ENCODE data around the gene GGTLC2.

GGTLC2 gene

DNA sequence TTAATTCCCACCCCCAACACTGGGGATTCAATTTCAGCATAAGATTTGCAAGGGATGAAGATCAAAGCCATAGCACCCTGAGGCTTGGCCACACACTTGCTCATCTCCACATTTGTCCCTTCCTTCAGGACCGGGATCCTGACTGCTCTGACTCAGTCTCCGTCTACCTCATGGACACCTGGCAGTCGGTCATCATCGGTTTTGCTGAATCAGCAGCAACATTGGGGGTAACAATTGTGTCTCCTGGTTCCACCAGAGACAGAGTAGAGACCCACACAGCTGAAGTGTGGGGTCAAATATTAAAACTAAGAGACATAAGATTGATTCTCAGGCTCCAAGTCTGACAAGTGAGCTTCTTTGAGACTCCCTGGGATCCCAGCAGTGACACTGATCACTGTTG, 34.6 kb downstream of the GGTLC2 start:
- H3K4me3 ChIP-seq (ENCODE audit: low read depth, low read length), result no peak overlapping the region
- TF ChIP-seq, protein P1, sequence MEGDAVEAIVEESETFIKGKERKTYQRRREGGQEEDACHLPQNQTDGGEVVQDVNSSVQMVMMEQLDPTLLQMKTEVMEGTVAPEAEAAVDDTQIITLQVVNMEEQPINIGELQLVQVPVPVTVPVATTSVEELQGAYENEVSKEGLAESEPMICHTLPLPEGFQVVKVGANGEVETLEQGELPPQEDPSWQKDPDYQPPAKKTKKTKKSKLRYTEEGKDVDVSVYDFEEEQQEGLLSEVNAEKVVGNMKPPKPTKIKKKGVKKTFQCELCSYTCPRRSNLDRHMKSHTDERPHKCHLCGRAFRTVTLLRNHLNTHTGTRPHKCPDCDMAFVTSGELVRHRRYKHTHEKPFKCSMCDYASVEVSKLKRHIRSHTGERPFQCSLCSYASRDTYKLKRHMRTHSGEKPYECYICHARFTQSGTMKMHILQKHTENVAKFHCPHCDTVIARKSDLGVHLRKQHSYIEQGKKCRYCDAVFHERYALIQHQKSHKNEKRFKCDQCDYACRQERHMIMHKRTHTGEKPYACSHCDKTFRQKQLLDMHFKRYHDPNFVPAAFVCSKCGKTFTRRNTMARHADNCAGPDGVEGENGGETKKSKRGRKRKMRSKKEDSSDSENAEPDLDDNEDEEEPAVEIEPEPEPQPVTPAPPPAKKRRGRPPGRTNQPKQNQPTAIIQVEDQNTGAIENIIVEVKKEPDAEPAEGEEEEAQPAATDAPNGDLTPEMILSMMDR (IDR thresholded peaks at IDR 0.05; ENCODE audit: low read depth, low read length), result no peak

DNA sequence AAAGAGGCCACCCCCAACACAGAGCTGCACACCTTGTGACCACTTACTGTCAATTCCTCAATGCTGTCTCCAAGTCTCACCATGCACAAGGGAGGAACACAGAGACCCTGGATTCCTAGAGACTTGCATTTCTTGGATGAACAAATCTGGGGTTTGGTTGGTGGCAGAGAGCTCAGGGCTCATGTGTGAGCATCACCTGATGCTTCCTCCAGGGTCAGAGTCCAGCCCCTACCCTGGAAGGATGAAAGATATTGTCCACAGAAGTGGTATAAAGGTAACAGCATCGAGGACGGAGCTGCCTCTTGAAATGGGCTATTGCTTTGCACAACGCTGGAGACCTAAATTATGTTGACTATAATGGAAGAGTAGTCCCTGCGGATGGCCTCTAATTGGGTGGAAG, 36.0 kb downstream of the GGTLC2 start:
- H3K4me3 ChIP-seq (ENCODE audit: low read depth, low read length), result no peak overlapping the region
- TF ChIP-seq, protein P1 (IDR thresholded peaks at IDR 0.05; ENCODE audit: low read depth, low read length), result no peak

DNA sequence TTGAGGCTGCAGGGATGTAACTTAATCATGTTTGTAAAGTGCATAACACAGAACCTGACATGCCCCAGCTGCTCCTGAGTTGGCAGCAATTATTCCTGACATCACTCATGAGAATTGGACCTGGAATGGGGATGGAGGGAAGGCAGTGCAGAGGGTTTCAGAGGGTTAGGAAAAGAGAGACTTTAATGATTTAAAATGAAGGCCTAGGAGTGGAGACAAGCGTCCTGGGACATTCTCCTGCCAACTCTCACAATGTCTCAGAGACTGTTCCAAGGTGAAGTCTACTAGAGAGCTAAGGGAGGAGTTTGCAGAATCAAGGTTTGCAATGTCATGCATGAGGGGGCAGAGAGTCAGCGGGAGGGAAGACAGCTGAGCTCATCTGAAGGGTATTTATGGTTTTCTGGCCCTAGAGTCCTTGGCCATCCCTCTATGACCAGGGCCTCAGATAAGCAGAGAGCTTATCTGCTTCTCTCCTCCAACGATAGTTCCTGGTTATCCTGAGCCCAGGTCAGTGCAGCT, 36.9 kb downstream of the GGTLC2 start:
- H3K4me3 ChIP-seq (ENCODE audit: low read depth, low read length), result no peak overlapping the region
- TF ChIP-seq, protein P1 (IDR thresholded peaks at IDR 0.05; ENCODE audit: low read depth, low read length), result no peak

DNA sequence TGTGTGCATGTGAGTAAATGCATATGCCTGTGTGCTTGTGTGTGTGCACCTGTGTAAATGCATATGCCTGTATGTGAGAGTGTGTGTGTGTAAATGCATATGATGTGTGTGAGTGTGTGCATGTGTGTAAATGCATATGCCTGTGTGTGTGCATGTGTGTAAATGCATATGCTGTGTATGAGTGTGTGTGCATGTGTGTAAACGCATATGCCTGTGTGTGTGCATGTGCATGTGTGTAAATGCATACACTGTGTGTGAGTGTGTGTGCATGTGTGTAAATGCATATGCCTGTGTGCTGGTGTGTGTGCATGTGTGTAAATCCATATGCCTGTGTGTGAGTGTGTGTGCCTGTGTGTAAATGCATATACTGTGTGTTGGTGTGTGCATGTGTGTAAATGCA, 37.8 kb downstream of the GGTLC2 start:
- H3K4me3 ChIP-seq (ENCODE audit: low read depth, low read length), result no peak overlapping the region
- TF ChIP-seq, protein P1 (IDR thresholded peaks at IDR 0.05; ENCODE audit: low read depth, low read length), result no peak

DNA sequence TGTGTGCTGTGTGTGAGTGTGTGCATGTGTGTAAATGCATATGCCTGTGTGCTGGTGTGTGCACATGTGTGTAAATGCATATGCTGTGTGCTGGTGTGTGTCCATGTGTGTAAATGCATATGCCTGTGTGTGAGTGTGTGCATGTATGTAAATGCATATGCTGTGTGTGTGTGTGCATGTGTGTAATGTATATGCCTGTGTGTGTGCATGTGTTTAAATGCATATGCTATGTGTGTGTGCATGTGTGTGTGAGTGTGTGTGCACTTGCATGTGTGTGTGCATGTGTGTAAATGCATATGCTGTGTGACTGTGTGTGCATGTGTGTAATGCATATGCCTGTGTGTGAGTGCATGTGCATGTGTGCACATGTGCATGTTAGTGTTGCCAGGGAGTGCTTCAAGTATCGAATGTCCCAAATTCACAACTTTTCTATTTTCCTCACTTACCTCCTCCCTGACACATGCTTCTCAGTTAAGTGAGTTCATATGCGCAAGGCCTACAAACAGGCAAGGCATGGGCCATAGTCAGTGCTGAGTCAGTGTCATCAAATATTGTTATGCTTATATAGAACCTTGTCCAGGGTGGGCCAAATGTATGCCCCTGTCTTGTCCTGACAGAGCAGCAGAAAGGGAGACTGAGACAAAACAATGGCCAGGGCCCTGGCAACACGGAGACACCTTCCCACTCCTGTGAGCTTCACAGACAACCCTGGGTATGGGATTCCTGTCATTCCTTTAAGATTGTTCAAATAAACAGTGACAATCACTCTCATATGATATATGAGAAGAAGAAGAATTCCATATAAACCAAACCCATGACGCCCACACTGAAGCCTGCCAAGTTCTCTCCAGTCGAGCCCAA, 38.6 kb downstream of the GGTLC2 start:
- H3K4me3 ChIP-seq (ENCODE audit: low read depth, low read length), result no peak overlapping the region
- TF ChIP-seq, protein P1 (IDR thresholded peaks at IDR 0.05; ENCODE audit: low read depth, low read length), result no peak

DNA sequence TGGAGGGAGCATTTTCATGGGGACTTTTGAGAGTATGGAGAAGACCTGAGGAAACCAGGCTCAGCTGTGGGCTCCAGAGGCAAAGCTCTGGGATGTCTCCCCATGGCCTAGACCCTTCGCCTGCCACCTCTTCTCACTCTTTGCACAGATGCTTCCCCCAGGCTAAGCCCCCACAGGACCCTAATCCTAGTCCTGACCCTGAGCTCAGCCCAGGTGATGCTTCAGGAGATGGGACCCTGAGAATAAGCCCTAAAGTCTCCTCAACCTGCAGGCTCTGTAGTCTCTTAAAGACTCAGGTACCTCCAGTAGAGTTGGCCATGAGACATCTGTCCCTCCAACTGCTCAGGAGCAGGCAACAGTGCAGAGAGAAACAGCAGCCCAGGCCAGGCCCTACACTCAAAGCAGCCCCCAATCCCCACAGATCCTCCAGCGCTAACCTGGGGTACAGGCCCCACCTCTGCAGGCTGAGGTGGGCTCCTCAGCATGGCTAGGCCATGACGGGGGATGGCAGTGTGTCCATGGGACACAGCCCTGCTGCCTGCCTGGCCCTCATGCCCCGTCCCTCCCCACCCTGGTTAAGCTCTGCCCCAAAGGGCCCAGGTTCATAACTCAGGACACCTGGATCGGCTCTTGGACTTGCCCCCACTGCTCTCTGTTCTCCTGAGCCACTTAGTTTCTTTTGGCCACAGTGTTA, 39.4 kb downstream of the GGTLC2 start:
- H3K4me3 ChIP-seq (ENCODE audit: low read depth, low read length), result no peak overlapping the region
- TF ChIP-seq, protein P1 (IDR thresholded peaks at IDR 0.05; ENCODE audit: low read depth, low read length), result no peak
